Peyer's patch (tissue), 4 donors: ENCODE data around the gene SLC5A12. TPM values are rescaled to one million over a fixed set of nuclear protein-coding genes. Genes with fewer than 3 reads are reported as not detected.

ENCODE experiments used
- DNase-seq, 3 donors: peaks; one replicate each; pipeline ENCODE4 v3.0.0-alpha.2; 2017 to 2019
- H3K27ac ChIP-seq, 4 donors: fragments of 200-600 bp; sonication (generic); one replicate each; pipeline ENCODE4 v1.5.1; 2016 to 2019
- H3K27me3 ChIP-seq, 2 donors: fragments of 200-600 bp; sonication (generic); one replicate each; pipeline ENCODE4 v1.5.1; 2019
- H3K36me3 ChIP-seq, 3 donors: fragments of 200-600 bp; sonication (generic); one replicate each; pipeline ENCODE4 v1.5.1; 2016 to 2019
- H3K4me1 ChIP-seq, 4 donors: fragments of 200-600 bp; sonication (generic); one replicate each; pipeline ENCODE4 v1.5.1; 2016 to 2019
- H3K4me3 ChIP-seq, 4 donors: fragments of 200-600 bp; sonication (generic); 1 replicate in 3 of 4; 2 replicates in 1 of 4; pipeline ENCODE4 v1.5.1; 2016 to 2019; ENCODE audit warnings: mild to moderate bottlenecking in 1 of 4
- H3K9me3 ChIP-seq, 4 donors: fragments of 200-600 bp; sonication (generic); one replicate each; pipeline ENCODE4 v1.5.1; 2016 to 2019; ENCODE audit warnings: mild to moderate bottlenecking in 1 of 4
- POLR2A ChIP-seq, 2 donors: fragments of 450-650 bp; IDR thresholded peaks; one replicate each; pipeline ENCODE4 v1.5.1; 2017; ENCODE audit warnings: antibody characterized with exemption in 2 of 2, mild to moderate bottlenecking in 2 of 2, moderate library complexity in 2 of 2
- total RNA-seq, 4 donors: library from RNA; depleted of rRNA; stranded (reverse); fragments of >200 nt; gene quantifications; one replicate each; pipeline ENCODE4 v1.1.0, GENCODE V29; 2016
- TF ChIP-seq, protein P1 (sequence below), 6 experiments: fragments of 450-650 bp in 4 of 6; fragments of 200-600 bp in 2 of 6; sonication (generic) in 1 of 6; IDR thresholded peaks; one replicate each; pipeline ENCODE4 v1.5.1; 2017 to 2019; ENCODE audit warnings: antibody characterized with exemption in 6 of 6, mild to moderate bottlenecking in 3 of 6, moderate library complexity in 1 of 6

SLC5A12 gene
- total RNA-seq, 4 donors from 2014 or later = 1.7 to 226 (median 184) TPM

DNA sequence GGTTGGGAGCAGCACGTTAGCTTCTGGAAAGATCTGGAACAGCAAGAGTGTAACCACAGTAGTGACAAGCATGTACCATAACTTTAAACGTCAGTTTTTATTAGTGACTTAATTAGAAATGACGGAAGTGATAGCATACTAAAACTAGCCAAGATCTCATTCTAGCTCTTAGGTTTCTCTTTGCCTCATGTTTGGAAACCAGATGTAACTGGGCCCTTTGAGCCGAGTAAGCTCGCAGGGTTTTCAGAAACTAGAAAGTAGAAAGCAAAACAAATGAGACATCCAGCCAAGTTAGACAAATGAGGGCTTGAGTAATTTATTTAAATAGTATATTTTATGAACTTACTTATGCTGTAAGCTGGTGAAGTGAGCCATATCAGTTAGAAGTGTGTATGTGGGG is 40.2 kb upstream of the SLC5A12 start:
- DNase-seq = no peak
- H3K9me3 ChIP-seq = no peaks in the 10 kb centered on the region
- no peaks in the 10 kb centered on the region for H3K36me3 ChIP-seq
- H3K27ac ChIP-seq = no peak overlapping the region
- H3K4me1 ChIP-seq = no peaks in the 10 kb centered on the region
- no peaks in the 10 kb centered on the region for H3K27me3 ChIP-seq
- TF ChIP-seq POLR2A (IDR thresholded peaks at IDR 0.05) = no peak
- TF ChIP-seq, protein P1, sequence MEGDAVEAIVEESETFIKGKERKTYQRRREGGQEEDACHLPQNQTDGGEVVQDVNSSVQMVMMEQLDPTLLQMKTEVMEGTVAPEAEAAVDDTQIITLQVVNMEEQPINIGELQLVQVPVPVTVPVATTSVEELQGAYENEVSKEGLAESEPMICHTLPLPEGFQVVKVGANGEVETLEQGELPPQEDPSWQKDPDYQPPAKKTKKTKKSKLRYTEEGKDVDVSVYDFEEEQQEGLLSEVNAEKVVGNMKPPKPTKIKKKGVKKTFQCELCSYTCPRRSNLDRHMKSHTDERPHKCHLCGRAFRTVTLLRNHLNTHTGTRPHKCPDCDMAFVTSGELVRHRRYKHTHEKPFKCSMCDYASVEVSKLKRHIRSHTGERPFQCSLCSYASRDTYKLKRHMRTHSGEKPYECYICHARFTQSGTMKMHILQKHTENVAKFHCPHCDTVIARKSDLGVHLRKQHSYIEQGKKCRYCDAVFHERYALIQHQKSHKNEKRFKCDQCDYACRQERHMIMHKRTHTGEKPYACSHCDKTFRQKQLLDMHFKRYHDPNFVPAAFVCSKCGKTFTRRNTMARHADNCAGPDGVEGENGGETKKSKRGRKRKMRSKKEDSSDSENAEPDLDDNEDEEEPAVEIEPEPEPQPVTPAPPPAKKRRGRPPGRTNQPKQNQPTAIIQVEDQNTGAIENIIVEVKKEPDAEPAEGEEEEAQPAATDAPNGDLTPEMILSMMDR (IDR thresholded peaks at IDR 0.05) = no peak
- no peak overlapping the region for H3K4me3 ChIP-seq

DNA sequence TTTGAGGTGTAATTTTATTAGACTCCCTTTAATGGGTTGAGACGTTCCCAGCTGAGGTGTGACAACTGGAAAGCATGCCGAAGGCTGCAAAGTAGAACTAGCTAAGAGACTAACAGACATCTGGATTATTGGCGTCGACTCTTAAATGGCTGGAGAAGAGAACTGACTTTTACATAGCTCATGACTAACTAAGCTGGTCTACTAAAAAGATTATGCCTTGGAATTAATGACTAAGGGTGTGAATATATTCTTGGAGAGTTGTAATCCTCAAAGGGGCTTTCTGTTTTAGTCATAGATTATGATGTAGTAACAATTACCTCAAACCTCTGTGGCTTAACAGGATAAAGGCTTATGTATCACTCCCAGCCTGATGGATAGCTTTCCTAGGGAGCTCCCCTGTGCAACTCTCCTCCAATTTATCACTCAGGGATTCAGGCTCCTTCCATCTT is 39.5 kb upstream of the SLC5A12 start:
- Histone ChIP-seq H3K27me3 (no peaks in the 10 kb centered on the region), H3K9me3 (no peaks in the 10 kb centered on the region), H3K4me1 (no peaks in the 10 kb centered on the region), H3K27ac (no peak overlapping the region), H3K4me3 (no peak overlapping the region), H3K36me3 (no peaks in the 10 kb centered on the region)
- no peak for DNase-seq
- no peak for TF ChIP-seq POLR2A (IDR thresholded peaks at IDR 0.05)
- TF ChIP-seq, protein P1 (IDR thresholded peaks at IDR 0.05) = no peak

DNA sequence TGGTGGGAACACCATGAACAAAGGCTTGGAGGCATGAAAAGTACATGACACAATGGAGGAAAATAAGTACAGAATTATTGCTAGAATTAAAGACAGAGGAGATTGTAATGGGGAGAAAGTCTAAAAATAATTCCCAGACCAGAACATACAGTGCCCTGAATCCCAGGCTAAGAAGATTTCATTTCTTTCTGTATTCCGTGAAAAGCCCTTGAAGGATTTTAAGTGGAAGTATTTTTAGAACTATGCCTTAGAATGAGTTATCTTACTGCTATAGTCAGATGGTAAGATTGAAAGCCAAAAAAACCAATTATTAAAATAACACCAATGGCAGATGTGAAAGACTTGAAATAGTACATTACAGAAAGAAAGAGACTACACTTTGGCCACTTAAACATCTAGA is 36.1 kb upstream of the SLC5A12 start:
- TF ChIP-seq, protein P1 (IDR thresholded peaks at IDR 0.05) = no peak
- TF ChIP-seq POLR2A (IDR thresholded peaks at IDR 0.05) = no peak
- no peaks in the 10 kb centered on the region for H3K36me3 ChIP-seq
- H3K27me3 ChIP-seq = no peaks in the 10 kb centered on the region
- no peak overlapping the region for H3K27ac ChIP-seq
- H3K4me1 ChIP-seq = no peaks in the 10 kb centered on the region
- H3K4me3 ChIP-seq = no peak overlapping the region
- no peak for DNase-seq
- no peaks in the 10 kb centered on the region for H3K9me3 ChIP-seq

DNA sequence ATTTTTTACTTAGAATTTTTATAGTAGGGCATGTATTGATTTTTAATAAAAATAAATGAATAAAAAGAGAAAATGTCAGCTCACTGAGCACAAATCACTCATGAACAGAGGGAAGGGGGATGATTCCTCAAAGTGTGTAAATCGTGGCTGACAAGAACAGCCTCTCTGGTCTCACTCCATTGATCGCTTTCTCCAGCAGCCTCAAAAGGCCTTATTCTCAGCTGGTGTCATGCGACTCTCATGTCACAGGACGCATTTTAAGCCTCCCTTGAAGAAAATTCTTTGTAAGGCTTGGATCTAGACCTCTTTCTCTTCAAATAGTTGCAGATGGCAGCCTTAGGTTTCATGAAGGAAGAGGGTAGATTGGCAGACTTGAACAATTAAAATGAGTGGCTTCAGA is 33.9 kb upstream of the SLC5A12 start:
- no peaks in the 10 kb centered on the region for H3K9me3 ChIP-seq

DNA sequence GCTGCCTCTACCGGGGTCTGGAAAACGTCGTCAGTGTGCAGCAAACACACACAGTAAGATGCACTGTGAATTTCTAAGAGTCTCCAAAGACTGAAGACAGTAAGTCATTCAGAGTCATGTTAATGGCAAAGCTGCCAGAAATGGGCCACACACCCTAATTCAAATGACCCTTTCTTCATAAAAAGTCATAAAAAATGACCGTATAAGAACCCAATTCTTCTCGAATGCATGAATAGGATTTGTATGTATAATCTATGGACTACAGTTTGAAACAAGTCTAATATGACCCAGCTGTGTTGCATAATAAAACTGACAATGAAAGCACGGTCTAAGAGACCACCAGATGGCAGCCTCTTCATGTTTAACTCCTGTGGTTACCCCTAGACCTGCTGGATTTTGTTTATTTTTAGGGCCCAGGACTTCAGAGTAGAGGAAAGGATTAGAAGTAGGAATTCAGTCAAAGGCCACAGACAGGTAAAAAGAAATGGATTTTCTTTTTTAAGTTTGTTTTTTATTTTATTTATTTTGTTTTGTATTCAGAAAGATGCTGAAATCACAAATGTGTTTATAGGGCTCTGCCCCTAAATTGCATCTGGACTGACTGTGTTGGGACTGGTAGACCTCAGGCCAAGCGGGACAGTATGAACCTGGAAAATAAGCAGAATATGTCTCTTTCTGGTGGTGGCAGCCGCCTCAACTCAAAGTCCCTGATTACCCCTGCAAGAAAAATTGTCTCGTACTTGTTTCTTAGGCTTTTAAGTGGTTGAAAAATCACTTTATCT is 32.1 kb upstream of the SLC5A12 start:
- Histone ChIP-seq H3K9me3 (no peaks in the 10 kb centered on the region), H3K4me1 (no peaks in the 10 kb centered on the region), H3K36me3 (no peaks in the 10 kb centered on the region), H3K27ac (no peak overlapping the region), H3K4me3 (no peak overlapping the region), H3K27me3 (no peaks in the 10 kb centered on the region)
- peak in 1 of 3 donors; percentile 63 for DNase-seq
- TF ChIP-seq, protein P1 (IDR thresholded peaks at IDR 0.05) = peak in 5 of 6 experiments; percentile 8 to 75 (median 66)
- no peak for TF ChIP-seq POLR2A (IDR thresholded peaks at IDR 0.05)

More for the DNA sequence above, 33.9 kb upstream of the SLC5A12 start:
- Histone ChIP-seq H3K27ac (no peak overlapping the region), H3K36me3 (no peaks in the 10 kb centered on the region), H3K4me1 (no peaks in the 10 kb centered on the region), H3K27me3 (no peaks in the 10 kb centered on the region), H3K4me3 (no peak overlapping the region)
- no peak for TF ChIP-seq POLR2A (IDR thresholded peaks at IDR 0.05)
- TF ChIP-seq, protein P1 (IDR thresholded peaks at IDR 0.05) = no peak
- no peak for DNase-seq
